Ovary (tissue), 3 donors: ENCODE data around the gene GNRH2.

ENCODE experiments used
- POLR2A ChIP-seq: fragments of 450-650 bp; IDR thresholded peaks from one replicate; pipeline ENCODE4 v1.6.1; 2017; ENCODE audit warnings: antibody characterized with exemption, mild to moderate bottlenecking, moderate library complexity
- TF ChIP-seq, protein P1 (sequence below), 3 donors: fragments of 450-650 bp in 2 of 3; fragments of 200-600 bp in 1 of 3; IDR thresholded peaks; one replicate each; pipeline versions ENCODE4 v1.5.1 to v1.8.0; 2016 to 2022; ENCODE audit warnings: antibody characterized with exemption in 3 of 3, mild to moderate bottlenecking in 1 of 3
- donor health status: DM: no; HTN: no; CAD: no.

- TF ChIP-seq, protein P1, sequence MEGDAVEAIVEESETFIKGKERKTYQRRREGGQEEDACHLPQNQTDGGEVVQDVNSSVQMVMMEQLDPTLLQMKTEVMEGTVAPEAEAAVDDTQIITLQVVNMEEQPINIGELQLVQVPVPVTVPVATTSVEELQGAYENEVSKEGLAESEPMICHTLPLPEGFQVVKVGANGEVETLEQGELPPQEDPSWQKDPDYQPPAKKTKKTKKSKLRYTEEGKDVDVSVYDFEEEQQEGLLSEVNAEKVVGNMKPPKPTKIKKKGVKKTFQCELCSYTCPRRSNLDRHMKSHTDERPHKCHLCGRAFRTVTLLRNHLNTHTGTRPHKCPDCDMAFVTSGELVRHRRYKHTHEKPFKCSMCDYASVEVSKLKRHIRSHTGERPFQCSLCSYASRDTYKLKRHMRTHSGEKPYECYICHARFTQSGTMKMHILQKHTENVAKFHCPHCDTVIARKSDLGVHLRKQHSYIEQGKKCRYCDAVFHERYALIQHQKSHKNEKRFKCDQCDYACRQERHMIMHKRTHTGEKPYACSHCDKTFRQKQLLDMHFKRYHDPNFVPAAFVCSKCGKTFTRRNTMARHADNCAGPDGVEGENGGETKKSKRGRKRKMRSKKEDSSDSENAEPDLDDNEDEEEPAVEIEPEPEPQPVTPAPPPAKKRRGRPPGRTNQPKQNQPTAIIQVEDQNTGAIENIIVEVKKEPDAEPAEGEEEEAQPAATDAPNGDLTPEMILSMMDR (IDR thresholded peaks at IDR 0.05) = no peak
- TF ChIP-seq POLR2A = no peak
These were observed 31.4 kb downstream of the GNRH2 start for GRCh38 chr20:3074812-3075211.
